Fibroblast of lung (primary cell): ENCODE results near the gene SUGCT. TPM values are rescaled to one million over a fixed set of nuclear protein-coding genes. Genes with fewer than 3 reads are reported as not detected.

Experiments
- DNase-seq, 2 donors: peaks; one replicate each; pipeline versions ENCODE4 v3.0.0 to v3.0.0-alpha.2; 2010; ENCODE audit warnings: low read depth in 2 of 2
- H2AFZ ChIP-seq: 2 replicates; pipeline ENCODE4 v1.5.1; 2012; ENCODE audit warnings: low read length, control low read depth, inconsistent platforms
- H3K27ac ChIP-seq: 2 replicates; pipeline ENCODE4 v1.5.1; 2011; ENCODE audit warnings: low read length, control low read depth; ENCODE audit not compliant: insufficient read depth
- H3K27me3 ChIP-seq: 2 replicates; pipeline ENCODE4 v1.5.1; 2011; ENCODE audit warnings: mild to moderate bottlenecking, low read length; ENCODE audit not compliant: control insufficient read depth, insufficient read depth
- H3K36me3 ChIP-seq: 2 replicates; pipeline ENCODE4 v1.5.1; 2011; ENCODE audit warnings: low read length; ENCODE audit not compliant: control insufficient read depth, insufficient read depth
- H3K4me1 ChIP-seq: 2 replicates; pipeline ENCODE4 v1.5.1; 2011; ENCODE audit warnings: low read length; ENCODE audit not compliant: control insufficient read depth, insufficient read depth; ENCODE audit errors: extremely low read depth
- H3K4me2 ChIP-seq: 2 replicates; pipeline ENCODE4 v1.5.1; 2011; ENCODE audit warnings: low read length, control low read depth; ENCODE audit not compliant: insufficient read depth; ENCODE audit errors: extremely low read depth
- H3K4me3 ChIP-seq, 4 experiments: fragments of 200-600 bp in 1 of 4; sonication (generic) in 1 of 4; replicated peaks in 1 of 4; 2 replicates each; pipeline ENCODE4 v1.5.1; 2011 to 2016; ENCODE audit warnings: low read length in 4 of 4, low read depth in 3 of 4, mild to moderate bottlenecking in 3 of 4, control low read depth in 2 of 4, inconsistent platforms in 1 of 4, mixed read lengths in 1 of 4; ENCODE audit not compliant: insufficient read depth in 1 of 4; ENCODE audit errors: control extremely low read depth in 1 of 4
- H3K79me2 ChIP-seq: 2 replicates; pipeline ENCODE4 v1.5.1; 2012; ENCODE audit warnings: mild to moderate bottlenecking, low read length, inconsistent platforms; ENCODE audit not compliant: control insufficient read depth, insufficient read depth
- H3K9ac ChIP-seq: 2 replicates; pipeline ENCODE4 v1.5.1; 2011; ENCODE audit warnings: mild to moderate bottlenecking, low read length, control low read depth; ENCODE audit not compliant: insufficient read depth
- H3K9me3 ChIP-seq: 2 replicates; pipeline ENCODE4 v1.5.1; 2012; ENCODE audit warnings: low read depth, low read length; ENCODE audit not compliant: control insufficient read depth, insufficient read depth
- H4K20me1 ChIP-seq: 2 replicates; pipeline ENCODE4 v1.5.1; 2011; ENCODE audit warnings: low read length; ENCODE audit not compliant: control insufficient read depth, insufficient read depth; ENCODE audit errors: extremely low read depth
- CTCF ChIP-seq, 2 donors: IDR thresholded peaks in 1 of 2; conservative IDR thresholded peaks in 1 of 2; 1 replicate in 1 of 2; 2 replicates in 1 of 2; pipeline ENCODE4 v1.5.1; 2011 to 2012; ENCODE audit warnings: low read length in 2 of 2, control low read depth in 1 of 2, inconsistent platforms in 1 of 2, low read depth in 1 of 2, mild to moderate bottlenecking in 1 of 2
- EZH2 ChIP-seq: IDR thresholded peaks from 2 replicates; pipeline ENCODE4 v1.5.1; 2012; ENCODE audit warnings: low read length, control low read depth, mild to moderate bottlenecking; ENCODE audit errors: missing control alignments
- polyA plus RNA-seq, 2 donors: library from polyadenylated mRNA; depleted of rRNA in 1 of 2; stranded (reverse) in 1 of 2; unstranded in 1 of 2; fragments of >200 nt; gene quantifications; 2 replicates each; pipeline ENCODE4 v1.2.1, GENCODE V29; 2011 to 2012; ENCODE audit warnings: missing spikeins in 1 of 2
- total RNA-seq: library from RNA; depleted of rRNA; stranded (reverse); fragments of >200 nt; gene quantifications from 2 replicates; pipeline ENCODE4 v1.2.1, GENCODE V29; 2014

SUGCT gene
- total and polyA plus RNA-seq, 2 donors (not counting 1 experiment from before 2014, with no cell fraction given): 8.4 to 16.5 TPM

GRCh38 chr7:40525764-40526163 lies 391.0 kb downstream of the SUGCT start:
- no peak overlapping the region for H2AFZ ChIP-seq
- no peak overlapping the region for H3K27ac ChIP-seq
- no peak overlapping the region for H3K4me3 ChIP-seq
- TF ChIP-seq CTCF (conservative IDR thresholded peaks at IDR 0.05 in 1 of 2, IDR thresholded peaks at IDR 0.05 in 1 of 2; ENCODE audit: low read depth in 1 of 2, low read length in 2 of 2): no peak
- H3K79me2 ChIP-seq: no peaks in the 10 kb centered on the region
- H3K4me2 ChIP-seq: no peak overlapping the region
- H3K9ac ChIP-seq: no peak overlapping the region
- no peaks in the 10 kb centered on the region for H3K27me3 ChIP-seq
- DNase-seq: peak in 1 of 2 donors; percentile 42
- H4K20me1 ChIP-seq: no peaks in the 10 kb centered on the region
- H3K36me3 ChIP-seq: no peaks in the 10 kb centered on the region
- H3K9me3 ChIP-seq: no peaks in the 10 kb centered on the region
- H3K4me1 ChIP-seq: no peaks in the 10 kb centered on the region

- Histone ChIP-seq H3K9me3 (no peaks in the 10 kb centered on the region), H3K4me2 (no peak overlapping the region), H3K9ac (no peak overlapping the region), H3K36me3 (no peaks in the 10 kb centered on the region), H3K27ac (no peak overlapping the region), H3K27me3 (no peaks in the 10 kb centered on the region), H3K4me3 (no peak overlapping the region), H3K4me1 (no peaks in the 10 kb centered on the region), H3K79me2 (no peaks in the 10 kb centered on the region), H2AFZ (no peak overlapping the region), H4K20me1 (no peaks in the 10 kb centered on the region)
- TF ChIP-seq EZH2: no peak
- TF ChIP-seq CTCF (conservative IDR thresholded peaks at IDR 0.05 in 1 of 2, IDR thresholded peaks at IDR 0.05 in 1 of 2; ENCODE audit: low read depth in 1 of 2, low read length in 2 of 2): no peak
- no peak for DNase-seq
Observed at GRCh38 chr7:40526951-40527715, 392.3 kb downstream of the SUGCT start.

- Histone ChIP-seq H2AFZ (no peak overlapping the region), H3K9me3 (no peaks in the 10 kb centered on the region), H3K9ac (no peak overlapping the region), H3K27me3 (no peaks in the 10 kb centered on the region), H3K4me3 (no peak overlapping the region), H3K4me1 (no peaks in the 10 kb centered on the region), H4K20me1 (no peaks in the 10 kb centered on the region), H3K27ac (no peak overlapping the region), H3K36me3 (no peaks in the 10 kb centered on the region), H3K4me2 (no peak overlapping the region), H3K79me2 (no peaks in the 10 kb centered on the region)
- no peak for DNase-seq
- TF ChIP-seq EZH2 (no peak), CTCF (conservative IDR thresholded peaks at IDR 0.05 in 1 of 2, IDR thresholded peaks at IDR 0.05 in 1 of 2; ENCODE audit: low read depth in 1 of 2, low read length in 2 of 2) (no peak)
Observed at GRCh38 chr7:40527723-40528122, 392.9 kb downstream of the SUGCT start.
